Activated naive CD4-positive, alpha-beta T cell treated with anti-CD3 and anti-CD28 coated beads, Interleukin-2, amount 10 ng/mL, durations not matched to agents 7 days and 5 days (primary cell): ENCODE results near the gene FAM209A.
"Not testable (repeated sequence)": the region's sequence is repeated elsewhere in the genome, so short reads cannot be mapped to it uniquely, and the experiment has no call there.

Source experiments
- CTCF ChIA-PET: fragments of 350-600 bp; sonication (Branson Sonifier 250); formaldehyde crosslinking; loops from one replicate; lab custom pipeline; 2021; ENCODE audit warnings: antibody characterized with exemption; lab: Charles Lee
- DNase-seq: peaks from one replicate; pipeline ENCODE4 v3.0.0-alpha.2; 2020
- H3K27ac Mint-ChIP-seq: one replicate; pipeline ENCODE4 v1.8.0; 2021; ENCODE audit warnings: mild to moderate bottlenecking, moderate library complexity, mixed read lengths
- H3K27me3 Mint-ChIP-seq: one replicate; pipeline ENCODE4 v1.8.0; 2021; ENCODE audit warnings: mild to moderate bottlenecking, mixed read lengths
- H3K36me3 Mint-ChIP-seq: one replicate; pipeline ENCODE4 v1.8.0; 2021; ENCODE audit warnings: mixed read lengths
- H3K4me1 Mint-ChIP-seq: one replicate; pipeline ENCODE4 v1.8.0; 2021; ENCODE audit warnings: mixed read lengths
- H3K4me3 Mint-ChIP-seq: one replicate; pipeline ENCODE4 v1.8.0; 2021; ENCODE audit warnings: mild to moderate bottlenecking, moderate library complexity, mixed read lengths
- H3K9me3 Mint-ChIP-seq: one replicate; pipeline ENCODE4 v1.8.0; 2021; ENCODE audit warnings: mixed read lengths

FAM209A gene, protein sequence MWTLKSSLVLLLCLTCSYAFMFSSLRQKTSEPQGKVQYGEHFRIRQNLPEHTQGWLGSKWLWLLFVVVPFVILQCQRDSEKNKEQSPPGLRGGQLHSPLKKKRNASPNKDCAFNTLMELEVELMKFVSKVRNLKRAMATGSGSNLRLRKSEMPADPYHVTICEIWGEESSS

DNA sequence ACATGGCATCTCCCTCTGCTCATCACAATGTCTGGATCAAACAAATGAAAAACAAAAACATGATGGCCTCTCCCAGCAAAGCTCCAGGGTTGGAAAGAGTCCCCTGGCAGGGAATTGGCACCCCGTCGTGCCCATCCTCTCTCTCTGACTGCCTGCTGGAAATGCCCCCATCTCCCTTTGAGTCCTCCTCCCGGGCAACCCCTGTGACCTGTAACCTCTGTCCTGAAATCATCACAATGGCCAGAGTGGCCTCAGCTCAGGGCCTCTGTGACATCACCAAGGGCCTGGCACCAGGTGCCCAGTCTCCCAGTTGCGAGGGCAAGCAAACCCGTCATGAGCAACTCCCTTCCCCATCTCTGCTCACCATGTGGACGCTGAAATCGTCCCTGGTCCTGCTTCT is at the start of gene FAM209A:
FAM209A (plus strand) TSS at position 301 of the 400 bp plus-strand sequence; CDS start at position 366, 65 bp downstream.
- H3K4me3 Mint-ChIP-seq, H3K27ac Mint-ChIP-seq, DNase-seq, H3K27me3 Mint-ChIP-seq, CTCF ChIA-PET: not testable (repeated sequence)
- H3K4me1 Mint-ChIP-seq: peaks cover 18% of the 10 kb centered on the region
- peaks cover 16% of the 10 kb centered on the region for H3K9me3 Mint-ChIP-seq
- peaks cover 26% of the 10 kb centered on the region for H3K36me3 Mint-ChIP-seq

DNA sequence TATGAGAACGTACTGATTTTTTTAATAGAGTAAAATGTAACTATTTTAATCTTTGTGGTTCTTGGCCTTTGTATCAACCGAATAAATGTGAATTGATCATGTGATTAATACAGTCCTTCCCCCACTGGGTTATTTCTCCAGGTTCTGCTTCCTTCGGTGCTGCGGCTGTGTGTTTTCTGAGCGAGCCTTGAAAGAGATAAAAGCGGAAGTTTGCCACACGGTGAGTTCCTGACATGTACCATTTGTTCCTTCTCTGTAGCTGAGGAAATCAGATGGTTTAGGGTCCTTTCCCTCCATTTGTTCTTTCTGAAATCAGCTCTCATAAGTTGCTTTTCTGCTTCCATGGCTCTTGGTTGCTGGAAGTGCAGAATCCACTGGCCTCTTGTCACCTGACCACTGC is 40.6 kb upstream of the FAM209A start:
- H3K27me3 Mint-ChIP-seq: no peaks in the 10 kb centered on the region
- peak overlapping the region; percentile 59 for H3K4me3 Mint-ChIP-seq
- H3K4me1 Mint-ChIP-seq: peaks cover 30% of the 10 kb centered on the region
- peak overlapping the region; percentile 89 for H3K27ac Mint-ChIP-seq
- no peaks in the 10 kb centered on the region for H3K9me3 Mint-ChIP-seq
- CTCF ChIA-PET: interaction anchor here (0.6 to 2.4 kb wide), 3 partner anchors 17 to 86 kb away, joined by 3 to 8 read pairs (median 3); partner anchors contain the start of gene CASS4
- peak; percentile 34 for DNase-seq
- H3K36me3 Mint-ChIP-seq: peaks cover 70% of the 10 kb centered on the region

DNA sequence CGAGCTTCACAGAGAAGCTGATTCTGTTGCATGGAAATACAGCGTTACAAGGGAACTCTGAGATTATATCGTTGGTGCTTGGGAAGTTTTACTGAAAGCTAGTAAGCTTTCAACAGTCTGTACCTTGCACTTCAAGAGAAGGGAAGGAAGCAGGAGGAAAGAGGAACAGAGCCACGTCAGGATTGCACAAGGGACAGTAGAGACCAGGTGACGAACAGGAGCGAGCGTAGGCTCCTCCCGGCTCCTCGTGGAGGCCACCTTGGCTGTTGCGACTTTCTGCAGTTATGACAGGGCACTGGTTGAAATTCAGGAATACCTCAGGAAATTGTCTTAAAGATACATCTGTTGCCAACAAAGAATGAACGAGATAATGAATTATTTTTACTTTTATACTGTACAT is 37.3 kb upstream of the FAM209A start:
- H3K27me3 Mint-ChIP-seq: no peaks in the 10 kb centered on the region
- H3K4me3 Mint-ChIP-seq: no peak overlapping the region
- DNase-seq: no peak
- CTCF ChIA-PET: no interaction called here
- H3K36me3 Mint-ChIP-seq: peaks cover 68% of the 10 kb centered on the region
- no peaks in the 10 kb centered on the region for H3K9me3 Mint-ChIP-seq
- H3K4me1 Mint-ChIP-seq: peaks cover 26% of the 10 kb centered on the region
- H3K27ac Mint-ChIP-seq: no peak overlapping the region

DNA sequence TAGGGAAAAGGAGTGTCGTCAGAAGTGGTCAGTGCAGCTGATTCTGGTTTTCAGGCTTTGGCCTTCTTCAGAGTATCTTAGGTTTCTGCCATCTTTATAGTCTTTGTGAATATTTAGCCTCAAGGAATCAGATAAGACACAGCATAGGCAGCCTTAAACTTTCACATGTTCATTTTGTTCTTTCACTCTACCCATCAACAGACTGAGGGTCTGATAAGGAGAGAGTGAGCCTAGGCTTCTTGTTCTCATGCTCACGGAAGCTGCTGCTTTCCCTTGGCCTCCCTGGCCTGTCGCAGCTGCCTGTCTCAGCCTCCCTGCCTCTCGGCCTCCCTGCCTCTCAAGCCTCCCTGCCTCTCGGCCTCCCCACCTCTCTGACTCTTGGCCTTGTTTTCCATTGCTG is 36.0 kb upstream of the FAM209A start:
- H3K9me3 Mint-ChIP-seq: no peaks in the 10 kb centered on the region
- H3K4me3 Mint-ChIP-seq: no peak overlapping the region
- H3K27me3 Mint-ChIP-seq: no peaks in the 10 kb centered on the region
- peak overlapping the region; percentile 50 for H3K27ac Mint-ChIP-seq
- peaks cover 69% of the 10 kb centered on the region for H3K36me3 Mint-ChIP-seq
- DNase-seq: no peak
- peaks cover 17% of the 10 kb centered on the region for H3K4me1 Mint-ChIP-seq
- CTCF ChIA-PET: no interaction called here

DNA sequence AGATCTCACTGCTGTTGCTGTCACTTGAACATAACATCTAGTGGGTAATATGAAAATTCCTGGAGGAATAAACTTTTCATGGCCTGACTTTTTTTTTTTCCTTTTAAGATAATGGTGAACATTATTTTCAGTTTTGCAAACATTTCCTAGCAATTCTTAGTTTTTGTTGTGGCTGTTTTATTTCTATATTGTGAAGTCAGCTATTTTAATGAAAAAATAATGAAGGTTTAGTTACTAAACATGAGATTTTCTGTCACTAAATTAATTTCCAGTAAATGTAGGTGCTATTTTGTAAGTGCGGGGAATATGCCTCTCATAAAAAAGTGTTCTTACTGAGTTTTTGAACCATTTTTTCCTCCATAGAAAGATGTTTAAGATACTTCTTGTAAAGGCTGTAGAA is 23.4 kb upstream of the FAM209A start:
- peaks cover 22% of the 10 kb centered on the region for H3K36me3 Mint-ChIP-seq

DNA sequence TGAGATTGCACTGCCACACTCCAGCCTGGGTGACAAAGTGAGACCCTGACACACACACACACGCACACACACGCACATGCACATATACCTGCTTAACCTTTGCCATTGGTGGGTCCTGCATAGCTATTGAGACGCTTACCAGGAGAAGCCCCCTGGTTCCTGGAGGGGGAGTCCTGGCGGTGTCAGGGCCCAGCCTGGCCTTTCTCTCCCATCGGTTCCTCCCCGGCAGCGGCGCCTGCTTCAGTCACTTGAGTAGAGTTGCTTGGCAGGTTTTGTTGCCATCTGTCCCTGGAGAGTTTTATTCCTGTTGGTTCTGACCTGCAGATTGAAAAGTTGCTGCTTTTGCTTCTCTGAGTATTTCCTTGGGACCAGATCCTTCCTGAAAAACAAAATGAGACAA is 20.6 kb upstream of the FAM209A start:
- no peak overlapping the region for H3K4me3 Mint-ChIP-seq
- H3K4me1 Mint-ChIP-seq: peaks cover 9% of the 10 kb centered on the region
- no peaks in the 10 kb centered on the region for H3K27me3 Mint-ChIP-seq
- CTCF ChIA-PET: interaction anchor here (1.4 to 1.5 kb wide), 2 partner anchors 110 to 117 kb away, joined by 3 read pairs; no protein-coding TSS in a partner anchor
- H3K9me3 Mint-ChIP-seq: no peaks in the 10 kb centered on the region
- peaks cover 12% of the 10 kb centered on the region for H3K36me3 Mint-ChIP-seq
- H3K27ac Mint-ChIP-seq: no peak overlapping the region
- no peak for DNase-seq

More for the DNA sequence above, 23.4 kb upstream of the FAM209A start:
- Mint-ChIP-seq H3K4me3 (no peak overlapping the region), H3K4me1 (peaks cover 8% of the 10 kb centered on the region), H3K9me3 (peaks cover 2% of the 10 kb centered on the region), H3K27ac (no peak overlapping the region), H3K27me3 (no peaks in the 10 kb centered on the region)
- DNase-seq: no peak
- CTCF ChIA-PET: interaction anchor here (1.1 kb wide), 1 partner anchor 17 kb away, joined by 3 read pairs; no protein-coding TSS in a partner anchor

DNA sequence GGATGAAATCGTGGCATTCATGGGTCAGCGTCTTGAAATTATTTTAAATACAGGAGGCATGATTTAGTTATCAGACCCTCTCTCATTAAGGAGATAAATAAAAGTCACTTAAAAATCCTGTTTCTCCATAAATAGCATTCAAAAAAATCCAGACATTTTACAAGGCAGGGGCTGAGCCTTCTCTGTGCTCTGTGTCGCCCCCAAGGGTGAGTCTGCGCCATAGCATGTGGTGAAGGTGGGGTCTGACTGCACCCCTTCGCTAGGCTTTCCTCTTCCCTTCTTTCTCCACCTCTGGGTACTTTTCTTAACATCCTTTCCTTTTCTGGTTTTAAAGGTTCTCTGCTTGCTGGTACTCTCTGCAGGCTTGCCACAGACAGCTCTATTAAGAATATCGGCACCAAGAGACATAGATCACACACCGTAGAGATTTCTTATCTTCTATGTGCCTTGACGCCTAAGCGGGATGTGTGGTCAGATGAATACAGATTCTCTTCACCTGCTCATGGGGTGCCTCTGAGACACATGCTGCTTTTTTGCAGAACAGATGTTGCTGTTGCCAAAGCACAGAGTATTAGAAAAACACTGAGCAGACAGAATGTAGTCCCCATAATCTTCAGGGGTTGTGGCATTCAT is 20.1 kb upstream of the FAM209A start:
- H3K9me3 Mint-ChIP-seq: no peaks in the 10 kb centered on the region
- no peak overlapping the region for H3K4me3 Mint-ChIP-seq
- DNase-seq: peak; percentile 37
- H3K4me1 Mint-ChIP-seq: peaks cover 9% of the 10 kb centered on the region
- no peaks in the 10 kb centered on the region for H3K27me3 Mint-ChIP-seq
- CTCF ChIA-PET: interaction anchor here (1.0 to 1.5 kb wide), 3 partner anchors 46 to 118 kb away, joined by 3 read pairs; no protein-coding TSS in a partner anchor
- peak overlapping the region; percentile 19 for H3K27ac Mint-ChIP-seq
- peaks cover 13% of the 10 kb centered on the region for H3K36me3 Mint-ChIP-seq

DNA sequence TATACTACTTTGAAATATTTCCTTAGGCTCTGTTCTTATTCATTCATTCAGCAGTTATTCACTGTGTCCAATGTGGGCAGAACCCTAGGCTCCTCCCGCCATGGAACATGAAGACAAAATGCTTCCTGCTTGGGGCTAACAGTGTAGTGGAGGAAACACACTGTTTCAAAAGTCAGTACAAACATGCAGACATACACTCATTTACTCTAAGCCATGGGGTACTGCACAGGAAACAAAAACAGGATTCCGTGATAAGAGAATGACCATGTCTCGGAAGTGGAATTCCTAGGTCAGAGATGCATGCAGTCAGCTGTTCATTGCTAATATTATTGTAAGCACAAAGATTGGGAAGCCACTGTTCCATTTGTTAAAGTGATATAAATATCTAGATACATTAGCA is 18.4 kb upstream of the FAM209A start:
- peaks cover 12% of the 10 kb centered on the region for H3K4me1 Mint-ChIP-seq
- H3K9me3 Mint-ChIP-seq: no peaks in the 10 kb centered on the region
- H3K27ac Mint-ChIP-seq: no peak overlapping the region
- CTCF ChIA-PET: no interaction called here
- no peaks in the 10 kb centered on the region for H3K27me3 Mint-ChIP-seq
- DNase-seq: no peak
- no peak overlapping the region for H3K4me3 Mint-ChIP-seq
- peaks cover 12% of the 10 kb centered on the region for H3K36me3 Mint-ChIP-seq

DNA sequence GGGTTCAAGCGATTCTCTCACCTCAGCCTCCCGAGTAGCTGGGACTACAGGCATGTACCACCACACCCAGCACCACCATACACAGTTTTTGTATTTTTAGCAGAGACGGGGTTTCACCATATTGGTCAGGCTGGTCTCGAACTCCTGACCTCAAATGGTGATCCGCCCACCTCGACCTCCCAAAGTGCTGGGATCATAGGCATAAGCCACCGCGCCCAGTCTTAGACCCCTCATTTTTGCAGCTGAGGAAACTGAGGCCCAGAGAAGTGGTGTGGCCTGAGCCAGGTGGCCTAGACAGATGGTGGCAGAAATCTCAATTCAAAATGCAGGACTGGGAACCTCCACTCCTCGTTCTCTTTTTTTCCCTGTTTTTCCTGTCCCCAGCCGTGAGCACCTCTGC is 12.6 kb upstream of the FAM209A start:
- no peaks in the 10 kb centered on the region for H3K9me3 Mint-ChIP-seq
- H3K27ac Mint-ChIP-seq: no peak overlapping the region
- H3K27me3 Mint-ChIP-seq: no peaks in the 10 kb centered on the region
- DNase-seq: no peak
- H3K36me3 Mint-ChIP-seq: peaks cover 23% of the 10 kb centered on the region
- H3K4me3 Mint-ChIP-seq: no peak overlapping the region
- CTCF ChIA-PET: no interaction called here
- peaks cover 3% of the 10 kb centered on the region for H3K4me1 Mint-ChIP-seq

DNA sequence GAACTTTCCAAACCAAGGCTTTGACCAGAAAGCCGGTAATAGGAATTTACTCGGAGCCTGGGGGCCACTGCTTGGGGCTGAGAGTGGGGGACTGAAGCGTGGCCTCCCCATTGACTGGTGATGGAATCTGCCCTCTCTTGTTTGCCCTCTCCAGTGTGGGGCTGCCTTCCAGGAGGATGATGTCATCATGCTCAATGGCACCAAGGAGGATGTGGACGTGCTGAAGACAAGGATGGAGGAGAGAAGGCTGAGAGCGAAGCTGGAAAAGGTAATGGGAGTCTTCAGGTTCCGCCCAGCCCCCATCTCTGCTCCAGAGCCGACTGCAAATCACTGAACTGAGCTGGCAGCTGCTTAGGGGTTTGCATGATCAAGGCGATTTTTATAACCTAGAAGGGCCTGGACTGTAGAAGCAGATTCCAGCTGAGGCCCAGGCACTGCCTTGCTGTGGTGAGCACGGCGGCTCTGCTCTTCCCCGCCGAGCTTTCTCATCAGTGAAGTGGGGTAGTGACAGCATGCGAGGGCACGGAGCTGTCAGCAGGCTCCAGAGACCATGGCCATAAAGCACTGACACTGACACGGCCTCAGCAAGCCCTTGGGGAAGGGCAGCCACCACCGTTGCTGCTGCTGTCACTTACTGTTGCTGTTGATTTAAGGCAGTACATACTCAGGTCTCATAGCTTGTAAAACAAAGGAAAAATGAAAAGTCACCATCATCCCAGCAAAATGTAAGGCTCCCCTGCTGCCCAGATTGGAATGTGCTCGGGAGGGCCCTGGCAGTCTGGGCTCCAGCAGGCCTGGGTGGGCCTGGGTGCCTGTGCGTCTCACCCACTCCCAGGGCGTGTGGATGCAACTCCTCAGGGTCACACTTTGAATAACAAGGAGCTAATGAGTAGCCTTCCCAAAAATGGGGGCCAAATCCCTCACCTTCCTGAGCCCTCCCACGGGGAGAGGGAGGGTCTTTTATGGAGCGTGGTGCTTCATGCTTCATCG is 11.1 kb upstream of the FAM209A start:
- DNase-seq: no peak
- H3K4me3 Mint-ChIP-seq: no peak overlapping the region
- no peak overlapping the region for H3K27ac Mint-ChIP-seq
- peaks cover 33% of the 10 kb centered on the region for H3K36me3 Mint-ChIP-seq
- peaks cover 3% of the 10 kb centered on the region for H3K4me1 Mint-ChIP-seq
- no peaks in the 10 kb centered on the region for H3K27me3 Mint-ChIP-seq
- CTCF ChIA-PET: no interaction called here
- H3K9me3 Mint-ChIP-seq: no peaks in the 10 kb centered on the region

DNA sequence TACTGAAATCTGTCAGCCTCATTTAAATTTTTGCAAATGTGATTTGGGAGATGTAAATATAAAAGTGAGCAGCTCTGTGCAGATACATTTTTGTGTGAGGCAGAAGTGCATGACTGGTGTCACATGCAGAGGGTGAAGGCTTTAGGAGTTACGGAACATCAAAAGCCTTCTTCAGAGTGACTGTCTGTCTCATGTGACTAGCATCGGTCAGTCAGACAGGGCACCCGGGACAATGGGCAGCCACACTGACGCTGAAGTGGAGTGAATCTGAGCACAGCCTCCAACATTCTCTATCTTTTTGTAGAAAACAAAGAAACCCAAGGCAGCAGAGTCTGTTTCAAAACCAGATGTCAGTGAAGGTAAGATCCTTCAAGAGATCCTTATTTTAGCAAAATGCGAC is 7.9 kb upstream of the FAM209A start:
- Mint-ChIP-seq H3K4me1 (no peaks in the 10 kb centered on the region), H3K36me3 (peaks cover 63% of the 10 kb centered on the region), H3K27me3 (no peaks in the 10 kb centered on the region), H3K27ac (no peak overlapping the region), H3K9me3 (peaks cover 16% of the 10 kb centered on the region), H3K4me3 (no peak overlapping the region)
- CTCF ChIA-PET: interaction anchor here (1.5 to 1.6 kb wide), 2 partner anchors 116 to 118 kb away, joined by 9 to 10 read pairs; no protein-coding TSS in a partner anchor
- no peak for DNase-seq

DNA sequence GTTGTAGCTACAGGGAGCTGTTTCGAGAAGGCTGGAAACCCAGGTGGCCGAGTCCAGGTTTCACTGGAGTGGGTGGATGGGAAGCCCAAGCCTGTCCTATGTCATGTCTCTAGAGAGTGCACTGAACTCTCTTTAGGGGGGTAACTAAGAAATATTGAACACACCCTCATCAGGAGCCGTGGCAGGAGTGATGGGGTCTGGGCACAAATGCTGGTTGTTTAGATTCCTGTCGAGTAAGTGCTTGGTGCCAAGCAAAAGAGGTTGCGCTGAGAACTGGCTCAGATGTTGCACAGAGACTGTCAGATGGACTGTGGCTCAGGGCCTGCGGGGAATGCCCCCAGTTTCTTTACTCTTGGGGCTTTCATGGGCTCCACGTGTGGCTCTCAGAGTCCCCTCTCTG is 7.3 kb upstream of the FAM209A start:
- CTCF ChIA-PET: no interaction called here

DNA sequence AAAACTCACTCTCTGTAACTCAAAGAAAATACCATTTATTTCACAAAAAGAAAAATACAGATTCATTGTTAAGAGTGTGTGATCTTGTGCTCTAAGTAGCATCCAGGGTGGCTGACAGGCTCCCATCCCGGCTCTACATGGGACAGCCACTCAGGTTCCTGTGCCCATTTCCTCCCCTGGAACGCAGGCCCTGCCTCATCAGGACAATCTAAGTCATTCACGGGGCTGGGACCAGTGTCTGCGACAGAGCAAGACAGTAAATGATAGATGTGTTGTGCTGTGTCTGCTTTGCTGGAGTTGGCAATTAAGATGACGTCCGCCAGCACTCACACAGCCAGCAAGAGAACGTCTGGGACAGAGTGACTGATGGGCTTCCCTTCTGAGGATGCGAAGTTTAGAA is 6.9 kb upstream of the FAM209A start:
- Mint-ChIP-seq H3K4me1 (peaks cover 7% of the 10 kb centered on the region), H3K9me3 (peaks cover 16% of the 10 kb centered on the region), H3K36me3 (peaks cover 63% of the 10 kb centered on the region), H3K27me3 (no peaks in the 10 kb centered on the region), H3K4me3 (no peak overlapping the region), H3K27ac (no peak overlapping the region)
- no peak for DNase-seq
- CTCF ChIA-PET: no interaction called here

More for the DNA sequence above, 7.3 kb upstream of the FAM209A start:
- Mint-ChIP-seq H3K4me1 (peaks cover 2% of the 10 kb centered on the region), H3K27me3 (no peaks in the 10 kb centered on the region), H3K9me3 (peaks cover 16% of the 10 kb centered on the region), H3K27ac (no peak overlapping the region), H3K36me3 (peaks cover 63% of the 10 kb centered on the region), H3K4me3 (no peak overlapping the region)
- DNase-seq: no peak

DNA sequence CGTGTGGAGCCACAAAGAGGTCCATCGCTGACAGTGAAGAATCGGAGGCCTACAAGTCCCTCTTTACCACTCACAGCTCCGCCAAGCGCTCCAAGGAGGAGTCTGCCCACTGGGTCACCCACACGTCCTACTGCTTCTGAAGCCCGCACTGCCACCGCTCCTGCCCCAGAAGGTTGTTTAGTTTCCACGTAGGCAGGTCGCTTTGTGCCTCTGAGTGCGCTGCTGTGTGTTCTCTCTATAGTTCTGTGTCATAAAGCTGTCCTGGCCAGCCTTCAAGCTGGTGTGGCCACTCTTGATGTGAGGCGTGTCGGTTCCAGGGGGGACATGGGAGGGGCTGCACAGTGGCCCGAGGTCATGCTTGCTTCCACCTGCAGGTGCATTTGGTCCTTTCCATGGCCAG is 6.4 kb upstream of the FAM209A start:
- CTCF ChIA-PET: no interaction called here
- peaks cover 16% of the 10 kb centered on the region for H3K9me3 Mint-ChIP-seq
- H3K4me3 Mint-ChIP-seq: no peak overlapping the region
- peaks cover 63% of the 10 kb centered on the region for H3K36me3 Mint-ChIP-seq
- DNase-seq: no peak
- no peaks in the 10 kb centered on the region for H3K27me3 Mint-ChIP-seq
- peaks cover 12% of the 10 kb centered on the region for H3K4me1 Mint-ChIP-seq
- peak overlapping the region; percentile 37 for H3K27ac Mint-ChIP-seq
